A549 treated with Hydrocortisone at 1 μM for 4 hours (cell line): ENCODE data around the gene CYP2F1. TPM values are rescaled to one million over a fixed set of nuclear protein-coding genes. Genes with fewer than 3 reads are reported as not detected.

Experiments
- total RNA-seq: library from RNA; stranded (reverse); fragments of 200-300 nt; extraction: Qiagen RNA extraction; gene quantifications from 5 replicates; pipeline ENCODE4 v1.2.3, GENCODE V29; 2022

The CYP2F1 gene, protein sequence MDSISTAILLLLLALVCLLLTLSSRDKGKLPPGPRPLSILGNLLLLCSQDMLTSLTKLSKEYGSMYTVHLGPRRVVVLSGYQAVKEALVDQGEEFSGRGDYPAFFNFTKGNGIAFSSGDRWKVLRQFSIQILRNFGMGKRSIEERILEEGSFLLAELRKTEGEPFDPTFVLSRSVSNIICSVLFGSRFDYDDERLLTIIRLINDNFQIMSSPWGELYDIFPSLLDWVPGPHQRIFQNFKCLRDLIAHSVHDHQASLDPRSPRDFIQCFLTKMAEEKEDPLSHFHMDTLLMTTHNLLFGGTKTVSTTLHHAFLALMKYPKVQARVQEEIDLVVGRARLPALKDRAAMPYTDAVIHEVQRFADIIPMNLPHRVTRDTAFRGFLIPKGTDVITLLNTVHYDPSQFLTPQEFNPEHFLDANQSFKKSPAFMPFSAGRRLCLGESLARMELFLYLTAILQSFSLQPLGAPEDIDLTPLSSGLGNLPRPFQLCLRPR
- total RNA-seq = not detected in 5 replicates

DNA sequence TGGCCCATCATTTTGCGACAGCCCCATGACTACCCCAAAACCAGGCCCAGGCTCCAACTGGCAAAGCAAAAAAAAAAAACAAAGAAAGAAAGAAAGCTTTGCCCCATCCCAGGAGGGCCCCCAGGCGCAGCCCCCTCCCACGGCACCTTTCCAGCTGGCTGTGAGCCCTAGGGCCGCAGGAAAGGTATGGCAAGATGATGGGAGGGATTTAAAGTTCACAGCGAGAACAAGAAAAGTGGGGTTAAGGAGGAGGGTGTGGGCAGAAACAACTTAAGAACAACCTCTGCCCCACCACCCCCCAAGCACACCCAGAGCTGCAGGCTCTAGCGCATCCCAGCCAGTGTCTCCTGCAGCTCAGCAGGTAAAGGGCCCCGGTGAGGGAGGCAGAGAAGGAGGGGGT, at the start of gene CYP2F1:
Gene CYP2F1 (plus strand): TSS at position 301 of the 400 bp plus-strand sequence. CDS start 1,757 bp downstream, outside the sequence.

DNA sequence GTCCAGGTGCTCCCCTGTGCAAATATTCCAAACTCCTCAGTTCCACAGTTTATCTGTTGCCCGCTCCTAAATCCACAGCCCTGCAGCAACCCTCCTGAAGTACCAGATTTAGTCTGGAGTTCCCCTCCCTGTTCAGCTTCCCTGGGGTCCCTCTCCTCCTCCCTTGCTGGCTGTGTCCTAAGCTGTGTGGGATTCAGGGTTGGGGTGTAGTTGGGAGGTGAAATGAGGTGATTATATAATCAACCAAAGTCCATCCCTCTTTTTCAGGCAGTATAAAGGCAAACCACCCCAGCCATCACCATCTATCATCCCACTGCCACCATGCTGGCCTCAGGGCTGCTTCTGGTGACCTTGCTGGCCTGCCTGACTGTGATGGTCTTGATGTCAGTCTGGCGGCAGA, 26.1 kb upstream of the CYP2F1 start, which contains the start of gene CYP2A13:
Gene CYP2A13 (plus strand): TSS at position 301 of the 400 bp plus-strand sequence. CDS start 21 bp downstream, at position 322.

Other genes starting within 250 kb of the CYP2F1 start
- gene CYP2A7, start 232.2 kb upstream of the CYP2F1 start, total RNA-seq = not detected in 5 replicates
- 0.03 TPM in 1 of 5 replicates, not detected in the others for gene CYP2B6, start 123.2 kb upstream of the CYP2F1 start, total RNA-seq
- gene CYP2A13, start 26.0 kb upstream of the CYP2F1 start, total RNA-seq = not detected in 5 replicates
- gene CYP2S1, start 78.8 kb downstream of the CYP2F1 start, total RNA-seq = 19.2 to 22.5 TPM (median 19.7 TPM) in 5 replicates
- 93.5 to 121 TPM (median 96.9 TPM) in 5 replicates for gene AXL, start 104.8 kb downstream of the CYP2F1 start, total RNA-seq
- gene HNRNPUL1, start 149.9 kb downstream of the CYP2F1 start, total RNA-seq = 282 to 347 TPM (median 290 TPM) in 5 replicates
- 35.9 to 44.6 TPM (median 41.2 TPM) in 5 replicates for gene CCDC97, start 195.7 kb downstream of the CYP2F1 start, total RNA-seq
- 131 to 147 TPM (median 141 TPM) in 5 replicates for gene TGFB1, start 239.5 kb downstream of the CYP2F1 start, total RNA-seq
- 24.0 to 32.5 TPM (median 30.0 TPM) in 5 replicates for gene B9D2, start 249.7 kb downstream of the CYP2F1 start, total RNA-seq